OCI-LY7 (cell line): ENCODE results near the gene CSKMT. TPM values are rescaled to one million over a fixed set of nuclear protein-coding genes. Genes with fewer than 3 reads are reported as not detected.

Experiments used
- BruUV-seq: library from RNA; stranded (reverse); fragments of 400-500 nt; replicated peaks from 2 replicates; lab custom pipeline; 2021; lab: Mats Ljungman, UMichigan
- CTCF ChIA-PET: fragments of 300-600 bp; sonication (Branson Sonifier 250); formaldehyde crosslinking; loops from one replicate; lab custom pipeline; 2022; ENCODE audit warnings: antibody characterized with exemption; ENCODE audit not compliant: unreplicated experiment; lab: Charles Lee
- POLR2A ChIA-PET: fragments of 300-600 bp; sonication (Branson Sonifier 250); formaldehyde crosslinking; loops from one replicate; lab custom pipeline; 2022; ENCODE audit warnings: antibody characterized with exemption; lab: Charles Lee
- DNase-seq: peaks from one replicate; pipeline ENCODE4 v3.0.0-alpha.2; 2015; ENCODE audit warnings: low spot score
- H2AFZ ChIP-seq: fragments of 200-600 bp; sonication (generic), shearing (Covaris generic); 2 replicates; pipeline ENCODE4 v1.6.1; 2014; ENCODE audit warnings: mild to moderate bottlenecking, antibody characterized with exemption, low read length, moderate library complexity
- H3K27ac ChIP-seq: fragments of 200-600 bp; sonication (generic); 2 replicates; pipeline ENCODE4 v1.5.1; 2014; ENCODE audit warnings: mixed run types, low read depth, mild to moderate bottlenecking, moderate library complexity, low read length, inconsistent platforms; ENCODE audit not compliant: poor library complexity, severe bottlenecking
- H3K36me3 ChIP-seq: fragments of 200-600 bp; sonication (generic); 2 replicates; pipeline ENCODE4 v1.6.1; 2014; ENCODE audit warnings: mild to moderate bottlenecking, antibody characterized with exemption, low read length, moderate library complexity, mixed read lengths; ENCODE audit not compliant: insufficient read depth
- H3K4me1 ChIP-seq: fragments of 200-600 bp; sonication (generic); 2 replicates; pipeline ENCODE4 v1.5.1; 2014; ENCODE audit warnings: mild to moderate bottlenecking, low read length; ENCODE audit not compliant: insufficient read depth, poor library complexity, severe bottlenecking
- H3K4me2 ChIP-seq: fragments of 200-600 bp; sonication (generic); 2 replicates; pipeline ENCODE4 v1.6.1; 2014; ENCODE audit warnings: mild to moderate bottlenecking, low read length
- H3K4me3 ChIP-seq: fragments of 200-600 bp; sonication (generic); 2 replicates; pipeline ENCODE4 v1.5.1; 2014; ENCODE audit warnings: mild to moderate bottlenecking, low read depth, low read length; ENCODE audit not compliant: poor library complexity, severe bottlenecking
- H3K79me2 ChIP-seq: fragments of 200-600 bp; sonication (generic); 2 replicates; pipeline ENCODE4 v1.6.1; 2016; ENCODE audit warnings: low read depth, mild to moderate bottlenecking, low read length, moderate library complexity, mixed read lengths; ENCODE audit not compliant: insufficient read depth
- H3K9me2 ChIP-seq: fragments of 200-600 bp; sonication (generic); 2 replicates; pipeline ENCODE4 v1.6.1; 2016; ENCODE audit warnings: mild to moderate bottlenecking, low read length, mixed read lengths; ENCODE audit not compliant: insufficient read depth
- H3K9me3 ChIP-seq: fragments of 200-600 bp; sonication (generic); 2 replicates; pipeline ENCODE4 v1.6.1; 2014; ENCODE audit warnings: mild to moderate bottlenecking, mixed run types, low read length, mixed read lengths
- H4K20me1 ChIP-seq: fragments of 200-600 bp; sonication (generic); 2 replicates; pipeline ENCODE4 v1.6.1; 2014; ENCODE audit warnings: mild to moderate bottlenecking, antibody characterized with exemption, low read length, moderate library complexity, mixed read lengths; ENCODE audit not compliant: insufficient read depth
- EZH2phosphoT487 ChIP-seq: fragments of 200-600 bp; sonication (generic); IDR thresholded peaks from 2 replicates; pipeline ENCODE4 v1.6.1; 2018; ENCODE audit warnings: low read depth, borderline replicate concordance, mild to moderate bottlenecking, mixed run types, antibody characterized with exemption, low read length, moderate library complexity, mixed read lengths
- intact Hi-C: fragments of 100-400 bp; cut with micrococcal nuclease; formaldehyde crosslinking; loops from one replicate; pipeline ENCODE4 v1.10.0; 2022; ENCODE audit not compliant: unreplicated experiment
- total RNA-seq, 2 experiments: library from RNA; depleted of rRNA in 1 of 2; stranded (reverse); fragments of >200 nt in 1 of 2; shearing (Covaris generic) in 1 of 2; gene quantifications; 2 replicates each; pipeline ENCODE4 v1.2.3, GENCODE V29; 2014 to 2022
- TF ChIP-seq, protein P1 (sequence below): fragments of 200-600 bp; sonication (generic); conservative IDR thresholded peaks from 2 replicates; pipeline ENCODE4 v1.5.1; 2014; ENCODE audit warnings: mild to moderate bottlenecking, antibody characterized with exemption, low read length, moderate library complexity, mixed read lengths

CSKMT gene
- total RNA-seq, 2 experiments from 2014 or later: 80.1 to 88.4 TPM

- peaks cover 40% of the 10 kb centered on the region for H3K4me1 ChIP-seq
- H3K36me3 ChIP-seq: peaks cover 99% of the 10 kb centered on the region
- no peak overlapping the region for H3K4me2 ChIP-seq
- H3K27ac ChIP-seq: peak overlapping the region; percentile 31
- TF ChIP-seq, protein P1, sequence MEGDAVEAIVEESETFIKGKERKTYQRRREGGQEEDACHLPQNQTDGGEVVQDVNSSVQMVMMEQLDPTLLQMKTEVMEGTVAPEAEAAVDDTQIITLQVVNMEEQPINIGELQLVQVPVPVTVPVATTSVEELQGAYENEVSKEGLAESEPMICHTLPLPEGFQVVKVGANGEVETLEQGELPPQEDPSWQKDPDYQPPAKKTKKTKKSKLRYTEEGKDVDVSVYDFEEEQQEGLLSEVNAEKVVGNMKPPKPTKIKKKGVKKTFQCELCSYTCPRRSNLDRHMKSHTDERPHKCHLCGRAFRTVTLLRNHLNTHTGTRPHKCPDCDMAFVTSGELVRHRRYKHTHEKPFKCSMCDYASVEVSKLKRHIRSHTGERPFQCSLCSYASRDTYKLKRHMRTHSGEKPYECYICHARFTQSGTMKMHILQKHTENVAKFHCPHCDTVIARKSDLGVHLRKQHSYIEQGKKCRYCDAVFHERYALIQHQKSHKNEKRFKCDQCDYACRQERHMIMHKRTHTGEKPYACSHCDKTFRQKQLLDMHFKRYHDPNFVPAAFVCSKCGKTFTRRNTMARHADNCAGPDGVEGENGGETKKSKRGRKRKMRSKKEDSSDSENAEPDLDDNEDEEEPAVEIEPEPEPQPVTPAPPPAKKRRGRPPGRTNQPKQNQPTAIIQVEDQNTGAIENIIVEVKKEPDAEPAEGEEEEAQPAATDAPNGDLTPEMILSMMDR: no peak
- TF ChIP-seq EZH2phosphoT487: no peak
- intact Hi-C loops: no loop called here
- DNase-seq: no peak
- H3K79me2 ChIP-seq: peaks cover 7% of the 10 kb centered on the region; the same call in 1 of the 2 replicates
- H3K9me2 ChIP-seq: no peaks in the 10 kb centered on the region
- BruUV-seq: no TSS peak
- H2AFZ ChIP-seq: no peak overlapping the region
- POLR2A ChIA-PET: interaction anchor here (0.9 to 1.0 kb wide), 2 partner anchors 32 to 44 kb away, joined by 3 to 4 read pairs; no protein-coding TSS in a partner anchor
- no peak overlapping the region for H3K4me3 ChIP-seq
- no peaks in the 10 kb centered on the region for H4K20me1 ChIP-seq
- no peaks in the 10 kb centered on the region for H3K9me3 ChIP-seq
- CTCF ChIA-PET: no interaction called here
Measured at GRCh38 chr11:62712276-62712812, 47.2 kb downstream of the CSKMT start.

DNA sequence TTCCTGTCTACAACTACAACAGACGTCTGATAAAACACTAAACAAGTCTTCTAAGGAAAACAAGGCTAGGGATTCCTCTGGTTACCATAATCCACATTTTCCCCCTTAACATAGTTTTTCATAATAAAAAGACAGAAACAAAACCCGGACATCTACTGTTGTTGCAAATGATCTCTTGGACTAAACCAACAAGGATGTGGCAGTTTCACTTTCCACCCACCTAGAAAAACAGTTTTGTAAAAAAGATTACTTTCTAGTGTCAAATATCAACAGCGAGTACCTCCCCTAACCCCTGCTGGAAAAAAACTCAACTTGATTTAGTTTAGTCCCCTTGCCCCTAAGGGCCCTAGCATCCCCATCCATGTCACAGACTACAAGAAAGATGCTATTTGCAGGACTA is 47.7 kb downstream of the CSKMT start:
- H3K4me2 ChIP-seq: no peak overlapping the region
- ChIA-PET CTCF (no interaction called here), POLR2A (interaction anchor here (0.9 kb wide), 1 partner anchor 44 kb away, joined by 4 read pairs; no protein-coding TSS in a partner anchor)
- H3K9me3 ChIP-seq: no peaks in the 10 kb centered on the region
- peaks cover 7% of the 10 kb centered on the region; the same call in 1 of the 2 replicates for H3K79me2 ChIP-seq
- H2AFZ ChIP-seq: no peak overlapping the region
- intact Hi-C loops: no loop called here
- no peaks in the 10 kb centered on the region for H3K9me2 ChIP-seq
- DNase-seq: no peak
- peak overlapping the region; percentile 31 for H3K27ac ChIP-seq
- H4K20me1 ChIP-seq: no peaks in the 10 kb centered on the region
- H3K4me3 ChIP-seq: no peak overlapping the region
- H3K36me3 ChIP-seq: peaks cover 99% of the 10 kb centered on the region
- peaks cover 35% of the 10 kb centered on the region for H3K4me1 ChIP-seq
- TF ChIP-seq, protein P1: no peak
- no peak for TF ChIP-seq EZH2phosphoT487
- TSS peak; percentile 66 for BruUV-seq

- no peaks in the 10 kb centered on the region for H4K20me1 ChIP-seq
- no peak overlapping the region for H3K4me3 ChIP-seq
- H3K4me1 ChIP-seq: peaks cover 30% of the 10 kb centered on the region
- no peak overlapping the region for H2AFZ ChIP-seq
- CTCF ChIA-PET: no interaction called here
- peaks cover 99% of the 10 kb centered on the region for H3K36me3 ChIP-seq
- H3K9me2 ChIP-seq: no peaks in the 10 kb centered on the region
- no peak for TF ChIP-seq EZH2phosphoT487
- TF ChIP-seq, protein P1: no peak
- no TSS peak for BruUV-seq
- H3K79me2 ChIP-seq: peaks cover 10% of the 10 kb centered on the region; the same call in 1 of the 2 replicates
- POLR2A ChIA-PET: no interaction called here
- intact Hi-C loops: no loop called here
- no peak overlapping the region for H3K4me2 ChIP-seq
- no peak for DNase-seq
- H3K9me3 ChIP-seq: no peaks in the 10 kb centered on the region
- peak overlapping the region; percentile 31 for H3K27ac ChIP-seq
Measured at GRCh38 chr11:62713343-62713742, 48.2 kb downstream of the CSKMT start.
